CD4-positive, alpha-beta memory T cell (primary cell): ENCODE data around the gene APCDD1. TPM values are rescaled to one million over a fixed set of nuclear protein-coding genes. Genes with fewer than 3 reads are reported as not detected.

Source experiments
- CTCF ChIA-PET: fragments of 350-600 bp; sonication (Branson Sonifier 250); formaldehyde crosslinking; loops from one replicate; lab custom pipeline; 2021; ENCODE audit warnings: inconsistent platforms; ENCODE audit not compliant: partially characterized antibody; lab: Charles Lee
- POLR2A ChIA-PET: fragments of 350-600 bp; sonication (Branson Sonifier 250); formaldehyde crosslinking; loops from one replicate; lab custom pipeline; 2021; ENCODE audit not compliant: partially characterized antibody; lab: Charles Lee
- DNase-seq, 5 donors: peaks; one replicate each; pipeline versions ENCODE4 v3.0.0 to v3.0.0-alpha.2; 2020 to 2022; ENCODE audit warnings: mixed read lengths in 1 of 5
- H3K27ac ChIP-seq: one replicate; pipeline ENCODE4 v1.7.0; 2013; ENCODE audit warnings: low read depth, low read length
- H3K27me3 ChIP-seq: 2 replicates; pipeline ENCODE4 v1.7.0; 2013; ENCODE audit warnings: mild to moderate bottlenecking, low read length, moderate library complexity; ENCODE audit not compliant: insufficient read depth
- H3K36me3 ChIP-seq: 2 replicates; pipeline ENCODE4 v1.7.0; 2013; ENCODE audit warnings: mild to moderate bottlenecking, low read length, moderate library complexity; ENCODE audit not compliant: insufficient read depth
- H3K4me1 ChIP-seq: 2 replicates; pipeline ENCODE4 v1.7.0; 2013; ENCODE audit warnings: mild to moderate bottlenecking, low read length, moderate library complexity; ENCODE audit not compliant: insufficient read depth
- H3K4me3 ChIP-seq, 2 donors: one replicate each; pipeline ENCODE4 v1.7.0; 2013; ENCODE audit warnings: low read length in 2 of 2, mild to moderate bottlenecking in 1 of 2
- H3K9me3 ChIP-seq, 2 donors: one replicate each; pipeline ENCODE4 v1.7.0; 2013; ENCODE audit warnings: low read length in 2 of 2, control low read depth in 1 of 2; ENCODE audit not compliant: control insufficient read depth in 1 of 2
- H3K27ac Mint-ChIP-seq, 7 donors: one replicate each; pipeline ENCODE4 v1.8.0; 2020 to 2021; ENCODE audit warnings: mixed read lengths in 7 of 7, mild to moderate bottlenecking in 6 of 7, inconsistent platforms in 3 of 7, moderate library complexity in 3 of 7
- H3K27me3 Mint-ChIP-seq, 2 donors: one replicate each; pipeline ENCODE4 v1.8.0; 2020 to 2021; ENCODE audit warnings: mixed read lengths in 2 of 2
- H3K36me3 Mint-ChIP-seq, 2 donors: one replicate each; pipeline ENCODE4 v1.8.0; 2020 to 2021; ENCODE audit warnings: mixed read lengths in 2 of 2, inconsistent platforms in 1 of 2, mild to moderate bottlenecking in 1 of 2
- H3K4me1 Mint-ChIP-seq, 4 donors: one replicate each; pipeline ENCODE4 v1.8.0; 2020 to 2021; ENCODE audit warnings: mixed read lengths in 4 of 4, mild to moderate bottlenecking in 1 of 4
- H3K4me3 Mint-ChIP-seq, 8 donors: one replicate each; pipeline ENCODE4 v1.8.0; 2020 to 2021; ENCODE audit warnings: mixed read lengths in 8 of 8, mild to moderate bottlenecking in 7 of 8, moderate library complexity in 6 of 8, inconsistent platforms in 3 of 8
- H3K9me3 Mint-ChIP-seq, 8 donors: one replicate each; pipeline ENCODE4 v1.8.0; 2020 to 2021; ENCODE audit warnings: mixed read lengths in 8 of 8, mild to moderate bottlenecking in 5 of 8, inconsistent platforms in 3 of 8, moderate library complexity in 1 of 8
- intact Hi-C: fragments of 100-400 bp; cut with micrococcal nuclease; formaldehyde crosslinking; loops from one replicate; pipeline ENCODE4 v1.15.1; 2023
- polyA plus RNA-seq, 2 donors: library from polyadenylated mRNA; unstranded; fragments of 300-500 nt; fragmentation: Illumina TruSeq; gene quantifications; one replicate each; pipeline ENCODE4 v1.2.3, GENCODE V29; 2021
- total RNA-seq, 2 experiments: library from RNA; stranded (reverse); gene quantifications; one replicate each; pipeline ENCODE4 v1.2.3, GENCODE V29; 2021

Gene APCDD1
- total and polyA plus RNA-seq, 4 experiments from 2014 or later: not detected

DNA sequence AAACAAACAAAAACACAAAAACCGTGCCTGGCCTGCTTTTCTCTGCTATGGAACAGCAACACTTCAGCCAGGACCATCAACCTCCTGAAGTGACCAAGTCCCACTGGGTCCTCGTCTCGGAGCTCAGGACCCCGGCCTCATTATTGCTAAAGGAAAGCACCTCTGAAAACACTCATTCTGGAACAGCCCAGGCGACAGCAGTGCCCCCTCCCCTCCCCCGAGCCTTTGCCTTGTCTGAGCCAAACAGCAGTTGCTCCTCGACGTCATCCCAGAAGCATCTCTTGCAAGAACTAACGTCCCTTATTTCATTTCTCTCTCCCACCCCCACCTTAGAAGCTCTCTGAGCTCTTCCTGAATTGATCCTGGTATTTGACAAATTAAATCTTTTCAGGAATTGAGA, 27.4 kb downstream of the APCDD1 start:
- ChIA-PET CTCF (interaction anchor here (1.1 kb wide), 1 partner anchor 9 kb away, joined by 4 read pairs; no protein-coding TSS in a partner anchor), POLR2A (no interaction called here)
- no peak overlapping the region for H3K27ac ChIP-seq
- no peak for DNase-seq
- Mint-ChIP-seq H3K9me3 (no peaks in the 10 kb centered on the region), H3K36me3 (no peaks in the 10 kb centered on the region), H3K27ac (no peak overlapping the region), H3K4me1 (no peaks in the 10 kb centered on the region), H3K4me3 (no peak overlapping the region), H3K27me3 (peaks cover 12% of the 10 kb centered on the region in 2 donors)
- H3K4me3 ChIP-seq: no peak overlapping the region
- H3K4me1 ChIP-seq: no peaks in the 10 kb centered on the region
- H3K9me3 ChIP-seq: no peaks in the 10 kb centered on the region
- no peaks in the 10 kb centered on the region for H3K36me3 ChIP-seq
- no peaks in the 10 kb centered on the region for H3K27me3 ChIP-seq
- intact Hi-C loops: no loop called here

GRCh38 chr18:10482363-10482984, 28.0 kb downstream of the APCDD1 start:
- no peaks in the 10 kb centered on the region for H3K36me3 Mint-ChIP-seq
- no peak overlapping the region for H3K27ac ChIP-seq
- no peaks in the 10 kb centered on the region for H3K27me3 ChIP-seq
- H3K4me1 Mint-ChIP-seq: no peaks in the 10 kb centered on the region
- H3K4me3 ChIP-seq: no peak overlapping the region
- intact Hi-C loops: no loop called here
- no peaks in the 10 kb centered on the region for H3K9me3 ChIP-seq
- peaks cover 6 to 9% of the 10 kb centered on the region in 2 donors for H3K27me3 Mint-ChIP-seq
- CTCF ChIA-PET: interaction anchor here (1.1 kb wide), 1 partner anchor 9 kb away, joined by 4 read pairs; no protein-coding TSS in a partner anchor
- POLR2A ChIA-PET: no interaction called here
- H3K4me3 Mint-ChIP-seq: no peak overlapping the region
- no peak overlapping the region for H3K27ac Mint-ChIP-seq
- DNase-seq: no peak
- no peaks in the 10 kb centered on the region for H3K4me1 ChIP-seq
- no peaks in the 10 kb centered on the region for H3K36me3 ChIP-seq
- no peaks in the 10 kb centered on the region for H3K9me3 Mint-ChIP-seq

- no peaks in the 10 kb centered on the region for H3K27me3 ChIP-seq
- H3K9me3 ChIP-seq: no peaks in the 10 kb centered on the region
- Mint-ChIP-seq H3K9me3 (no peaks in the 10 kb centered on the region), H3K4me3 (no peak overlapping the region), H3K27me3 (peaks cover 6 to 9% of the 10 kb centered on the region in 2 donors), H3K27ac (no peak overlapping the region), H3K4me1 (no peaks in the 10 kb centered on the region), H3K36me3 (no peaks in the 10 kb centered on the region)
- no peak overlapping the region for H3K4me3 ChIP-seq
- ChIA-PET CTCF (no interaction called here), POLR2A (no interaction called here)
- no peak overlapping the region for H3K27ac ChIP-seq
- H3K4me1 ChIP-seq: no peaks in the 10 kb centered on the region
- DNase-seq: no peak
- H3K36me3 ChIP-seq: no peaks in the 10 kb centered on the region
- intact Hi-C loops: no loop called here
Observed at GRCh38 chr18:10482985-10483949, 28.8 kb downstream of the APCDD1 start.

GRCh38 chr18:10485475-10485874, 31.0 kb downstream of the APCDD1 start:
- Mint-ChIP-seq H3K9me3 (no peaks in the 10 kb centered on the region), H3K4me1 (peaks cover 3 to 5% (median 4%) of the 10 kb centered on the region in 4 donors), H3K36me3 (no peaks in the 10 kb centered on the region), H3K27ac (no peak overlapping the region), H3K27me3 (peaks cover 1 to 7% of the 10 kb centered on the region in 2 donors), H3K4me3 (no peak overlapping the region)
- Histone ChIP-seq H3K36me3 (no peaks in the 10 kb centered on the region), H3K27ac (no peak overlapping the region), H3K9me3 (no peaks in the 10 kb centered on the region), H3K4me3 (no peak overlapping the region), H3K4me1 (no peaks in the 10 kb centered on the region), H3K27me3 (no peaks in the 10 kb centered on the region)
- POLR2A ChIA-PET: no interaction called here
- no peak for DNase-seq
- CTCF ChIA-PET: no interaction called here
- intact Hi-C loops: no loop called here

- intact Hi-C loops: no loop called here
- no peak overlapping the region for H3K4me3 Mint-ChIP-seq
- Histone ChIP-seq H3K4me3 (no peak overlapping the region), H3K9me3 (no peaks in the 10 kb centered on the region), H3K27me3 (no peaks in the 10 kb centered on the region), H3K4me1 (no peaks in the 10 kb centered on the region), H3K36me3 (no peaks in the 10 kb centered on the region), H3K27ac (no peak overlapping the region)
- H3K9me3 Mint-ChIP-seq: no peaks in the 10 kb centered on the region
- peaks cover 8 to 11% (median 10%) of the 10 kb centered on the region in 4 donors for H3K4me1 Mint-ChIP-seq
- no peak for DNase-seq
- no peaks in the 10 kb centered on the region for H3K36me3 Mint-ChIP-seq
- ChIA-PET CTCF (no interaction called here), POLR2A (no interaction called here)
- no peak overlapping the region for H3K27ac Mint-ChIP-seq
- H3K27me3 Mint-ChIP-seq: peaks cover 0 to 5% of the 10 kb centered on the region in 2 donors
Observed at GRCh38 chr18:10486362-10486761, 31.9 kb downstream of the APCDD1 start.

DNA sequence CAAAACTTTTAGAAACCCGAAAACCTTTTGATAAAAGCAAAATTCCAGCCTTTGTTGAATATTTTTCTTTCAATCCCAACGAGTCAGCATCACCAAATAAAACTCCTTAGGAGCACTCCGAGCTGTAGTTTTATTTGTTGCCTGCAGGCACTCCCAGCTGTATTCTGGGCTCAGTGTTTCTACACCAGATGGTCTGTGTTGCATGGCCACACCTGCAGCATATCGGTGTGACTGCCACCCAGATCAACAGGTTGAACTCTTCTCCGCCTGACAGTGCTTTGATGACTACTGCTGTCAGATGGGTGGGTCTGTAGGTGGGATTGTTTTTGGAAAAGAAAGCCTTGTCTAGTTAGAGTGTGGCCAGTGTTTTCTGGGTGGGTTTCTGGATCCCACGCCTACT, 32.7 kb downstream of the APCDD1 start:
- Histone ChIP-seq H3K4me1 (no peaks in the 10 kb centered on the region), H3K27me3 (no peaks in the 10 kb centered on the region), H3K9me3 (no peaks in the 10 kb centered on the region), H3K4me3 (no peak overlapping the region), H3K27ac (no peak overlapping the region), H3K36me3 (no peaks in the 10 kb centered on the region)
- ChIA-PET CTCF (no interaction called here), POLR2A (no interaction called here)
- peaks cover 8 to 11% (median 10%) of the 10 kb centered on the region in 4 donors for H3K4me1 Mint-ChIP-seq
- no peak overlapping the region for H3K4me3 Mint-ChIP-seq
- peaks cover 0 to 4% of the 10 kb centered on the region in 2 donors for H3K27me3 Mint-ChIP-seq
- no peak overlapping the region for H3K27ac Mint-ChIP-seq
- intact Hi-C loops: no loop called here
- H3K36me3 Mint-ChIP-seq: no peaks in the 10 kb centered on the region
- H3K9me3 Mint-ChIP-seq: no peaks in the 10 kb centered on the region
- DNase-seq: no peak

GRCh38 chr18:10488017-10488416, 33.6 kb downstream of the APCDD1 start:
- CTCF ChIA-PET: no interaction called here
- Histone ChIP-seq H3K9me3 (no peaks in the 10 kb centered on the region), H3K27me3 (no peaks in the 10 kb centered on the region), H3K36me3 (no peaks in the 10 kb centered on the region), H3K4me3 (no peak overlapping the region), H3K4me1 (no peaks in the 10 kb centered on the region), H3K27ac (no peak overlapping the region)
- no peaks in the 10 kb centered on the region for H3K9me3 Mint-ChIP-seq
- no peak overlapping the region for H3K4me3 Mint-ChIP-seq
- intact Hi-C loops: no loop called here
- peaks cover 8 to 11% (median 10%) of the 10 kb centered on the region in 4 donors for H3K4me1 Mint-ChIP-seq
- peaks cover 0 to 4% of the 10 kb centered on the region in 2 donors for H3K27me3 Mint-ChIP-seq
- no peak overlapping the region for H3K27ac Mint-ChIP-seq
- H3K36me3 Mint-ChIP-seq: no peaks in the 10 kb centered on the region
- DNase-seq: no peak
- POLR2A ChIA-PET: no interaction called here
